LNCaP clone FGC (cell line): ENCODE results near the gene TSPAN13.

Experiments used
- DNase-seq: peaks from one replicate; pipeline ENCODE4 v3.0.0-alpha.2; 2011; ENCODE audit warnings: low read depth
- H3K4me3 ChIP-seq: 2 replicates; pipeline ENCODE4 v1.5.1; 2011; ENCODE audit warnings: mild to moderate bottlenecking, low read depth, low read length, control low read depth
- CTCF ChIP-seq: IDR thresholded peaks from 2 replicates; pipeline ENCODE4 v1.5.1; 2012; ENCODE audit warnings: mild to moderate bottlenecking; ENCODE audit not compliant: control insufficient read depth, insufficient read depth; ENCODE audit errors: extremely low read depth

TSPAN13 gene

GRCh38 chr7:16718111-16718656, 35.4 kb upstream of the TSPAN13 start:
- no peak for TF ChIP-seq CTCF
- H3K4me3 ChIP-seq: no peak overlapping the region
- DNase-seq: no peak

GRCh38 chr7:16719699-16720098, 33.9 kb upstream of the TSPAN13 start:
- no peak for TF ChIP-seq CTCF
- DNase-seq: no peak
- H3K4me3 ChIP-seq: no peak overlapping the region

- no peak for TF ChIP-seq CTCF
- no peak for DNase-seq
- no peak overlapping the region for H3K4me3 ChIP-seq
Observed at GRCh38 chr7:16721541-16721940, 32.0 kb upstream of the TSPAN13 start.

GRCh38 chr7:16724344-16724743, 29.2 kb upstream of the TSPAN13 start:
- TF ChIP-seq CTCF: no peak
- H3K4me3 ChIP-seq: no peak overlapping the region
- DNase-seq: peak; percentile 50

GRCh38 chr7:16726189-16726588, 27.4 kb upstream of the TSPAN13 start:
- peak; percentile 38 for DNase-seq
- H3K4me3 ChIP-seq: no peak overlapping the region
- no peak for TF ChIP-seq CTCF

- TF ChIP-seq CTCF: no peak
- no peak for DNase-seq
Observed at GRCh38 chr7:16727736-16728135, 25.8 kb upstream of the TSPAN13 start.

GRCh38 chr7:16728811-16729210, 24.7 kb upstream of the TSPAN13 start:
- no peak for TF ChIP-seq CTCF
- no peak overlapping the region for H3K4me3 ChIP-seq
- DNase-seq: no peak

More at GRCh38 chr7:16727736-16728135, 25.8 kb upstream of the TSPAN13 start:
- H3K4me3 ChIP-seq: no peak overlapping the region
